Right atrium auricular region (tissue), 2 donors: ENCODE measurements around the gene POLK. TPM values are rescaled to one million over a fixed set of nuclear protein-coding genes. Genes with fewer than 3 reads are reported as not detected.

Experiments
- DNase-seq: peaks from one replicate; pipeline ENCODE4 v3.0.0-alpha.2; 2019; ENCODE audit warnings: low spot score
- H3K27ac ChIP-seq, 2 donors: fragments of 200-600 bp; sonication (generic); 1 replicate in 1 of 2; 2 replicates in 1 of 2; pipeline ENCODE4 v1.5.1; 2016 to 2019
- H3K27me3 ChIP-seq, 2 donors: fragments of 200-600 bp; sonication (generic); one replicate each; pipeline versions ENCODE4 v1.5.1 to v1.6.0; 2017 to 2019
- H3K36me3 ChIP-seq: fragments of 200-600 bp; sonication (generic); one replicate; pipeline ENCODE4 v1.5.1; 2016
- H3K4me1 ChIP-seq, 2 donors: fragments of 200-600 bp; sonication (generic); one replicate each; pipeline versions ENCODE4 v1.5.1 to v1.6.0; 2017 to 2019
- H3K4me3 ChIP-seq, 2 donors: fragments of 200-600 bp; sonication (generic); 1 replicate in 1 of 2; 2 replicates in 1 of 2; pipeline ENCODE4 v1.5.1; 2017 to 2019; ENCODE audit warnings: mild to moderate bottlenecking in 1 of 2, moderate library complexity in 1 of 2
- H3K9me3 ChIP-seq, 2 donors: fragments of 200-600 bp; sonication (generic); one replicate each; pipeline ENCODE4 v1.5.1; 2019
- total RNA-seq, 2 donors: library from RNA; depleted of rRNA; stranded (reverse); fragments of >200 nt; gene quantifications; one replicate each; pipeline ENCODE4 v1.1.0, GENCODE V29; 2016
- TF ChIP-seq, protein P1 (sequence below), 2 donors: fragments of 200-600 bp; sonication (generic); IDR thresholded peaks; one replicate each; pipeline ENCODE4 v1.5.1; 2019; ENCODE audit warnings: antibody characterized with exemption in 2 of 2

POLK gene
- total RNA-seq, 2 donors from 2014 or later, result 19.1 to 21.1 TPM

- no peaks in the 10 kb centered on the region for H3K27me3 ChIP-seq
- H3K9me3 ChIP-seq, result peaks cover 10 to 28% of the 10 kb centered on the region in 2 donors
- H3K36me3 ChIP-seq, result no peaks in the 10 kb centered on the region
- TF ChIP-seq, protein P1, sequence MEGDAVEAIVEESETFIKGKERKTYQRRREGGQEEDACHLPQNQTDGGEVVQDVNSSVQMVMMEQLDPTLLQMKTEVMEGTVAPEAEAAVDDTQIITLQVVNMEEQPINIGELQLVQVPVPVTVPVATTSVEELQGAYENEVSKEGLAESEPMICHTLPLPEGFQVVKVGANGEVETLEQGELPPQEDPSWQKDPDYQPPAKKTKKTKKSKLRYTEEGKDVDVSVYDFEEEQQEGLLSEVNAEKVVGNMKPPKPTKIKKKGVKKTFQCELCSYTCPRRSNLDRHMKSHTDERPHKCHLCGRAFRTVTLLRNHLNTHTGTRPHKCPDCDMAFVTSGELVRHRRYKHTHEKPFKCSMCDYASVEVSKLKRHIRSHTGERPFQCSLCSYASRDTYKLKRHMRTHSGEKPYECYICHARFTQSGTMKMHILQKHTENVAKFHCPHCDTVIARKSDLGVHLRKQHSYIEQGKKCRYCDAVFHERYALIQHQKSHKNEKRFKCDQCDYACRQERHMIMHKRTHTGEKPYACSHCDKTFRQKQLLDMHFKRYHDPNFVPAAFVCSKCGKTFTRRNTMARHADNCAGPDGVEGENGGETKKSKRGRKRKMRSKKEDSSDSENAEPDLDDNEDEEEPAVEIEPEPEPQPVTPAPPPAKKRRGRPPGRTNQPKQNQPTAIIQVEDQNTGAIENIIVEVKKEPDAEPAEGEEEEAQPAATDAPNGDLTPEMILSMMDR (IDR thresholded peaks at IDR 0.05), result no peak
- H3K4me3 ChIP-seq, result no peak overlapping the region
- DNase-seq, result no peak
- peaks cover 0 to 21% of the 10 kb centered on the region in 2 donors for H3K4me1 ChIP-seq
- H3K27ac ChIP-seq, result no peak overlapping the region
These were observed 42.7 kb upstream of the POLK start for GRCh38 chr5:75469017-75469416.

- Histone ChIP-seq H3K4me1 (peaks cover 0 to 7% of the 10 kb centered on the region in 2 donors), H3K27me3 (no peaks in the 10 kb centered on the region), H3K4me3 (no peak overlapping the region), H3K9me3 (peaks cover 10 to 28% of the 10 kb centered on the region in 2 donors), H3K27ac (no peak overlapping the region), H3K36me3 (no peaks in the 10 kb centered on the region)
- DNase-seq, result no peak
- TF ChIP-seq, protein P1 (IDR thresholded peaks at IDR 0.05), result no peak
These were observed 40.5 kb upstream of the POLK start for GRCh38 chr5:75471193-75471592.

DNA sequence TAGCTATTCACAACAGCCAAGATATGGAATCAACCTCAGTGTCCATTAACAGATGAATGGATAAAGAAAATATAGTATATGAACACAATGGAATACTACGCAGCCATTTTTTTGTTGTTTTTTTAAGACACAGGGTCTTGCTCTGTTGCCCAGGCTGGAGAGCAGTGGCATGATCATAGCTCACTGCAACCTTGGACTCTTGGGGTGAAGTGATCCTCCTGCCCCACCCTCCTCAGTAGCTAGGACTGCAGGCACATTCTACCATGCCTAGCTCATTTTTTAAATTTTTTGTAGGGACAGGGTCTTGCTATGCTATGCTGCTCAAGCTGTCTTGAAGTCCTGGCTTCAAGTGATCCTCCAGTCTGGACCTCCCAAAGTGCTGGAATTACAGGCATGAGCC lies 38.7 kb upstream of the POLK start:
- Histone ChIP-seq H3K27ac (no peak overlapping the region), H3K4me3 (no peak overlapping the region), H3K9me3 (peaks cover 10 to 24% of the 10 kb centered on the region in 2 donors), H3K4me1 (peaks cover 0 to 9% of the 10 kb centered on the region in 2 donors), H3K36me3 (no peaks in the 10 kb centered on the region), H3K27me3 (no peaks in the 10 kb centered on the region)
- no peak for DNase-seq
- TF ChIP-seq, protein P1 (IDR thresholded peaks at IDR 0.05), result no peak

DNA sequence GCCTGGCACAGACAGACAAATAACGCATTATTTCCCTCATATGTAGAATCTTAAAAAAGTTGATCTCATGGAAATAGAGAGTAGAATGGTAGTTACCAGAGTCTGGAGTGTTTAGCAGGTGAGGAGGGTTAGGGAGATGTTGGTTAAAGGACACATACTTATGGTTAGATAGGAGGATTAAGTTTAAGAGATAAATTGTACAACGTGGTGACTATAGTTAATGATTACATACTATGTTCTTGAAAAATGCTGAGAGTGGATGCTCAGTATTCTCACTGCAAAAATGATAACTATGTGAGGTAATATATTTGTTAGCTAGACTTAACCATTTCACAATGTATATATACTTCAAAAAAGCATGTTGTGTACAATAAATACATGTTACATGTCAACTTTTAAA lies 38.2 kb upstream of the POLK start:
- TF ChIP-seq, protein P1 (IDR thresholded peaks at IDR 0.05), result no peak
- no peaks in the 10 kb centered on the region for H3K36me3 ChIP-seq
- H3K4me1 ChIP-seq, result peaks cover 0 to 12% of the 10 kb centered on the region in 2 donors
- H3K27me3 ChIP-seq, result no peaks in the 10 kb centered on the region
- DNase-seq, result no peak
- H3K27ac ChIP-seq, result no peak overlapping the region
- no peak overlapping the region for H3K4me3 ChIP-seq
- peaks cover 6 to 20% of the 10 kb centered on the region in 2 donors for H3K9me3 ChIP-seq

DNA sequence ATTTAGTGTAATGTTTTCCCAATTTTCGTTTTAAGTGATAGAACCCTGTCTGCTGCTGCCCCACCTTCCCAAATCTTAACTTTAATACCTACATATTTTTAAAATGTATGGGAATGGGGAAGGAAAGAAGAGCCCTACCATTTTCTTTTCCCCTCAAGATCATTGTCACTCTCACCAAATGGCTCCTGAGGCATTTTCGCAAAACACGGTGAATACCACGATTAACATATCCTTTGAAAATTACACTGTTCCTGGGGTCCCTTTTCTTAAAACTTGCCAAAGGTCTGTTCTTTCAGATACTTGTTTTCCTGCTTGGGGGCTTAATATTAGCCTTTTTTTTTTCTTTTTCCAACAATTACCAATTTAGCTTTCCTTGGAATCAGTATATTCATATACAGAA lies 36.3 kb upstream of the POLK start:
- TF ChIP-seq, protein P1 (IDR thresholded peaks at IDR 0.05), result no peak
- H3K9me3 ChIP-seq, result peaks cover 0 to under 1% of the 10 kb centered on the region in 2 donors

GRCh38 chr5:75481024-75481423 lies 30.7 kb upstream of the POLK start:
- Histone ChIP-seq H3K36me3 (no peaks in the 10 kb centered on the region), H3K4me1 (peaks cover 0 to 11% of the 10 kb centered on the region in 2 donors), H3K4me3 (no peak overlapping the region), H3K27ac (no peak overlapping the region), H3K9me3 (peaks cover 0 to 10% of the 10 kb centered on the region in 2 donors), H3K27me3 (no peaks in the 10 kb centered on the region)
- no peak for DNase-seq
- TF ChIP-seq, protein P1 (IDR thresholded peaks at IDR 0.05), result no peak

More for the DNA sequence above, 36.3 kb upstream of the POLK start:
- DNase-seq, result no peak
- H3K27me3 ChIP-seq, result no peaks in the 10 kb centered on the region
- H3K27ac ChIP-seq, result no peak overlapping the region
- H3K4me3 ChIP-seq, result no peak overlapping the region
- peaks cover 0 to 12% of the 10 kb centered on the region in 2 donors for H3K4me1 ChIP-seq
- no peaks in the 10 kb centered on the region for H3K36me3 ChIP-seq
